GM12878 (cell line): ENCODE data around the gene AP3S2. TPM values are rescaled to one million over a fixed set of nuclear protein-coding genes. Genes with fewer than 3 reads are reported as not detected.

ENCODE experiments used
- ATAC-seq: fragments of 200-7000 bp; cut with Tn5 transposase; 3 replicates; pipeline ENCODE4 v1.9.1; 2020; ENCODE audit warnings: mild to moderate bottlenecking, moderate library complexity
- BruUV-seq: library from RNA; stranded (reverse); fragments of 400-500 nt; replicated peaks from 2 replicates; lab custom pipeline; 2021; lab: Mats Ljungman, UMichigan
- CTCF ChIA-PET: fragments of 300-600 bp; sonication (Branson Sonifier 250); formaldehyde crosslinking; extraction: SDS; loops from one replicate; lab custom pipeline; 2021; ENCODE audit warnings: inconsistent platforms; lab: Yijun Ruan, JAX
- POLR2A ChIA-PET: fragments of 350-600 bp; formaldehyde crosslinking; extraction: SDS; loops from one replicate; lab custom pipeline; 2021; ENCODE audit warnings: inconsistent platforms; lab: Charles Lee
- RAD21 ChIA-PET: fragments of 300-600 bp; sonication (Branson Sonifier 250); formaldehyde crosslinking; loops from one replicate; lab custom pipeline; 2023; ENCODE audit warnings: antibody characterized with exemption; ENCODE audit not compliant: unreplicated experiment; lab: Charles Lee
- SMC1A ChIA-PET: fragments of 300-600 bp; sonication (Branson Sonifier 250); formaldehyde crosslinking; loops from one replicate; lab custom pipeline; 2023; ENCODE audit not compliant: unreplicated experiment, uncharacterized antibody; lab: Charles Lee
- DNase-seq: peaks from one replicate; pipeline ENCODE4 v3.0.0-alpha.2; 2011; ENCODE audit warnings: low read depth, low spot score
- FAIRE-seq: peaks from 3 replicates; lab custom pipeline; 2011; peaks lifted over from hg19 to GRCh38; lab: Jason Lieb, UNC
- H2AFZ ChIP-seq: 2 replicates; pipeline ENCODE4 v1.6.0; 2011; ENCODE audit warnings: low read depth, low read length, control low read depth; ENCODE audit not compliant: control insufficient read depth
- H3K27ac ChIP-seq: 2 replicates; pipeline ENCODE4 v1.5.1; 2011; ENCODE audit warnings: control low read depth; ENCODE audit not compliant: control insufficient read depth, insufficient read depth
- H3K27me3 ChIP-seq, 2 experiments: replicated peaks in 1 of 2; 2 replicates each; pipeline versions ENCODE4 v1.6.0 to v1.6.1; 2011; ENCODE audit warnings: low read length in 1 of 2; ENCODE audit not compliant: control insufficient read depth in 2 of 2, insufficient read depth in 2 of 2
- H3K36me3 ChIP-seq, 2 experiments: 2 replicates each; pipeline ENCODE4 v1.5.1; 2011; ENCODE audit warnings: low read length in 1 of 2; ENCODE audit not compliant: control insufficient read depth in 2 of 2, insufficient read depth in 2 of 2
- H3K4me1 ChIP-seq: 2 replicates; pipeline ENCODE4 v1.6.1; 2011; ENCODE audit warnings: mild to moderate bottlenecking, low read length, moderate library complexity, mixed read lengths; ENCODE audit not compliant: control insufficient read depth, insufficient read depth
- H3K4me2 ChIP-seq: 2 replicates; pipeline ENCODE4 v1.6.0; 2011; ENCODE audit warnings: control low read depth; ENCODE audit not compliant: control insufficient read depth, insufficient read depth
- H3K4me3 ChIP-seq: fragments of 200-600 bp; sonication (generic); 2 replicates; pipeline ENCODE4 v1.5.1; 2016
- H3K79me2 ChIP-seq: 2 replicates; pipeline ENCODE4 v1.6.0; 2011; ENCODE audit warnings: low read length; ENCODE audit not compliant: control insufficient read depth, insufficient read depth
- H3K9ac ChIP-seq: 2 replicates; pipeline ENCODE4 v1.8.0; 2011; ENCODE audit warnings: low read length, control low read depth, mixed read lengths; ENCODE audit not compliant: control insufficient read depth, insufficient read depth
- H3K9me3 ChIP-seq: replicated peaks from 3 replicates; pipeline ENCODE4 v1.5.1; 2011; ENCODE audit warnings: mild to moderate bottlenecking, low read length; ENCODE audit not compliant: control insufficient read depth, insufficient read depth
- H4K20me1 ChIP-seq: 2 replicates; pipeline ENCODE4 v1.6.0; 2011; ENCODE audit not compliant: control insufficient read depth, insufficient read depth
- CBX5 ChIP-seq: sonication (generic); IDR thresholded peaks from 2 replicates; pipeline ENCODE4 v1.6.1; 2016; ENCODE audit warnings: low read depth, moderate library complexity, mild to moderate bottlenecking, inconsistent platforms
- EP300 ChIP-seq, 2 experiments: fragments of 150-350 bp in 1 of 2; IDR thresholded peaks; 2 replicates each; pipeline ENCODE4 v1.6.1; 2011 to 2012; ENCODE audit warnings: low read depth in 2 of 2, low read length in 2 of 2, borderline replicate concordance in 1 of 2, improper control_type of control experiment in 1 of 2, inconsistent platforms in 1 of 2; ENCODE audit not compliant: control insufficient read depth in 1 of 2
- ESRRA ChIP-seq: IDR thresholded peaks from 2 replicates; pipeline ENCODE4 v1.6.1; 2012; ENCODE audit warnings: mild to moderate bottlenecking, low read length, improper control_type of control experiment
- HDAC6 ChIP-seq: fragments of 200-600 bp; sonication (generic); IDR thresholded peaks from one replicate; pipeline ENCODE4 v1.8.0; 2017; ENCODE audit warnings: antibody characterized with exemption; ENCODE audit not compliant: unreplicated experiment
- KAT2A ChIP-seq: conservative IDR thresholded peaks from 2 replicates; pipeline ENCODE4 v1.6.1; 2011; ENCODE audit warnings: low read depth, low read length; ENCODE audit not compliant: control insufficient read depth
- MTA3 ChIP-seq: IDR thresholded peaks from 2 replicates; pipeline ENCODE4 v1.6.1; 2012; ENCODE audit warnings: low read length, inconsistent platforms, borderline replicate concordance
- PAX8 ChIP-seq: fragments of 450-650 bp; IDR thresholded peaks from 2 replicates; pipeline ENCODE4 v1.6.1; 2017; ENCODE audit warnings: mild to moderate bottlenecking, moderate library complexity
- POU2F2 ChIP-seq: IDR thresholded peaks from 3 replicates; pipeline ENCODE4 v1.6.1; 2011; ENCODE audit warnings: low read depth, mild to moderate bottlenecking, low read length, borderline replicate concordance
- SREBF2 ChIP-seq: IDR thresholded peaks from 2 replicates; pipeline ENCODE4 v1.6.1; 2012; ENCODE audit warnings: mild to moderate bottlenecking, low read length
- WGBS: methylation state at CpG from one replicate; pipeline ENCODE4 v1.1.6; 2016; ENCODE audit warnings: low lambda C conversion rate; ENCODE audit not compliant: insufficient replicate concordance, insufficient coverage; ENCODE audit errors: missing lambda C conversion rate; 5-methylcytosine and 5-hydroxymethylcytosine counted together
- in situ Hi-C: fragments of 300-500 bp; cut with MboI; formaldehyde crosslinking; loops from 9 replicates; pipeline ENCODE4 v1.14.3; 2018; ENCODE audit warnings: mixed read lengths
- intact Hi-C: fragments of 100-400 bp; cut with micrococcal nuclease; formaldehyde crosslinking; loops from one replicate; pipeline ENCODE4 v1.14.2; 2022; ENCODE audit not compliant: unreplicated experiment
- polyA plus RNA-seq, 11 experiments: library from polyadenylated mRNA; depleted of rRNA in 4 of 11; unstranded in 6 of 11; stranded (reverse) in 5 of 11; fragments of >200 nt; fragmentation: Nextera tagmentation in 4 of 11; fragmentation: Illumina TruSeq in 1 of 11; extraction: Ambion mirVana in 4 of 11; extraction: Trizol in 1 of 11; gene quantifications; 1 replicate in 1 of 11; 2 replicates in 10 of 11; pipeline versions ENCODE4 v1.2.1 to v1.2.3, GENCODE V29; 2011 to 2016; ENCODE audit warnings: inconsistent platforms in 2 of 11, missing spikeins in 2 of 11, low read depth in 1 of 11
- total RNA-seq, 4 experiments: library from RNA; depleted of rRNA in 3 of 4; stranded (reverse); fragments of >200 nt in 3 of 4; fragmentation: Illumina TruSeq in 1 of 4; extraction: Trizol in 1 of 4; gene quantifications; 2 replicates each; pipeline versions ENCODE4 v1.2.1 to v1.2.3, GENCODE V29; 2013 to 2021
- TF ChIP-seq, protein P1 (sequence below): fragments of 450-650 bp; IDR thresholded peaks from 2 replicates; pipeline ENCODE4 v1.6.1; 2016; ENCODE audit warnings: mild to moderate bottlenecking
- TF ChIP-seq, protein P2 (sequence below): IDR thresholded peaks from 2 replicates; pipeline ENCODE4 v1.6.1; 2012; ENCODE audit warnings: mild to moderate bottlenecking, low read depth, low read length
- TF ChIP-seq, protein P3 (sequence below): fragments of 450-650 bp; IDR thresholded peaks from 2 replicates; pipeline ENCODE4 v1.6.1; 2016; ENCODE audit warnings: mild to moderate bottlenecking, moderate library complexity, borderline replicate concordance

Gene AP3S2
- total and polyA plus RNA-seq, 10 of the 15 experiments (the other 5 are each of a cell fraction or from before 2014, with no cell fraction given) = 10.0 to 43.6 (median 26.0) TPM

DNA sequence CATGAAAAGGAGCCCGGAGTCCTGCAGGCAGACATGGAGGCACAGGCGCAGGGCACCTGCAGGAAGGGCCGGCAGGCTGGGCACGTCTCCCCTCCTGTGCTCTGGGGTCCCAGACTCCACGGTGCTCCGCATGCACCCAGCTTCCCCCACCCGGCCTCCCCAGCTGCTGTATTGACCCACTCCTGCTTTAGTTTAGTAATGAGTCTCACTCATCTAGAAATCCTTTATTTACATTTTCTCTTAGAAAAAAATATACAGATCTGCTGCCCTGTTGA lies 109.2 kb downstream of the AP3S2 start (continued):
- TF ChIP-seq EP300 (IDR thresholded peaks at IDR 0.05; ENCODE audit: borderline replicate concordance in 1 of 2, control insufficient read depth in 1 of 2, low read depth in 2 of 2, low read length in 2 of 2) (no peak), HDAC6 (no peak)
- TF ChIP-seq, protein P1, sequence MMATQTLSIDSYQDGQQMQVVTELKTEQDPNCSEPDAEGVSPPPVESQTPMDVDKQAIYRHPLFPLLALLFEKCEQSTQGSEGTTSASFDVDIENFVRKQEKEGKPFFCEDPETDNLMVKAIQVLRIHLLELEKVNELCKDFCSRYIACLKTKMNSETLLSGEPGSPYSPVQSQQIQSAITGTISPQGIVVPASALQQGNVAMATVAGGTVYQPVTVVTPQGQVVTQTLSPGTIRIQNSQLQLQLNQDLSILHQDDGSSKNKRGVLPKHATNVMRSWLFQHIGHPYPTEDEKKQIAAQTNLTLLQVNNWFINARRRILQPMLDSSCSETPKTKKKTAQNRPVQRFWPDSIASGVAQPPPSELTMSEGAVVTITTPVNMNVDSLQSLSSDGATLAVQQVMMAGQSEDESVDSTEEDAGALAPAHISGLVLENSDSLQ = no peak

DNA sequence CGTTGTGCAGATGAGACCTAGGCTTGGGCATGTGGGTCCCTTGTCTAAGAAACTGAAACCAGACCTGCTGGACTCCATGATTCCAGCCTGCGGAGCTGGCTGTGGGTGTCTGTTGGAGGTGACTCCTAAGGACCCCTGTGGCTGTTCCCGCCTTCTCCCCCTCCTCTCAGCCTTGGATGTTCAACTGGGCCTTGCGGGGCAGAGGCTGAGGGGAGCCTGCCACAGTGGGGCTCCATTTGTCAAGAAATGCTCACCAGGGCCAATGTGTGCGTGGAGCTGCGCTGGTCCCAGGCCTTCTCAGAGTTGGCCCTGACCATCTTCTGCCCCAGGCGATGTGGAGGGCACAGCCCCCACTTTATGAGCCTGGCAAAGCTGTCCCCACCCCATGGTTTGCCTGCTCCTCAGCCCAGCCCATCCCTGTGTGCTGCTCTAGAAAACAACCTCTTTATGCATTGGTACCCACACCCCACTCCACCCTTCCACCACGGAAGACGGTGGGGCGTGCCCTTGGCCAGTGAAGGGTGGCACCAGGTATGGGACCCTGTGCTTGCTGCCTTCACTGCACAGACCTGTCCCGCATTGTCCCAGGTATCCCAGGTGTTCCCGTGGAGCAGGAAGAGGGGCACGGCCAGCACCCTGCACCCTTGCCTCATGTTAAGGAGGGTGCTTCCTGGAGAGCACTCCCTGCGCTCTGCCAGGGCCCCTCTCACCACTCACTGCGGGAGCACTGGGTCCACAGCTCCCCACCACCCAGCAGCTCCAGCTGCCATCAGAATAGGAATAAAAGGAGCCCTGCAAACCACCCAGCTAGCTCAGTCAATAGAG lies 109.7 kb downstream of the AP3S2 start:
- Histone ChIP-seq H3K36me3 (no peaks in the 10 kb centered on the region), H2AFZ (no peak overlapping the region), H3K4me1 (peaks cover 23% of the 10 kb centered on the region), H3K27me3 (no peaks in the 10 kb centered on the region), H3K79me2 (no peaks in the 10 kb centered on the region), H3K9me3 (peaks cover 2% of the 10 kb centered on the region; the same call in 2 of the 3 replicates), H4K20me1 (no peaks in the 10 kb centered on the region), H3K9ac (no peak overlapping the region), H3K4me2 (no peak overlapping the region), H3K27ac (no peak overlapping the region), H3K4me3 (no peak overlapping the region)
- intact Hi-C loops = no loop called here
- WGBS = 59% methylated on average over 15 of the region's 15 CpGs
- ChIA-PET SMC1A (interaction anchor here (0.9 to 1.5 kb wide), 2 partner anchors 11 to 23 kb away, joined by 3 to 6 read pairs; no protein-coding TSS in a partner anchor), POLR2A (interaction anchor here (1.0 kb wide), 1 partner anchor 91 kb away, joined by 3 read pairs; no protein-coding TSS in a partner anchor), CTCF (interaction anchor here (1.5 to 3.5 kb wide), 2 partner anchors 23 to 91 kb away, joined by 4 to 27 read pairs; no protein-coding TSS in a partner anchor), RAD21 (interaction anchor here (1.7 kb wide), 1 partner anchor 91 kb away, joined by 7 read pairs; no protein-coding TSS in a partner anchor)
- BruUV-seq = no TSS peak
- DNase-seq (no peak), FAIRE-seq (no peak), ATAC-seq (no peak)
- no peak for TF ChIP-seq PAX8
- no peak for TF ChIP-seq POU2F2
- no peak for TF ChIP-seq MTA3
- no peak for TF ChIP-seq SREBF2
- TF ChIP-seq CBX5 = no peak
- TF ChIP-seq, protein P2, sequence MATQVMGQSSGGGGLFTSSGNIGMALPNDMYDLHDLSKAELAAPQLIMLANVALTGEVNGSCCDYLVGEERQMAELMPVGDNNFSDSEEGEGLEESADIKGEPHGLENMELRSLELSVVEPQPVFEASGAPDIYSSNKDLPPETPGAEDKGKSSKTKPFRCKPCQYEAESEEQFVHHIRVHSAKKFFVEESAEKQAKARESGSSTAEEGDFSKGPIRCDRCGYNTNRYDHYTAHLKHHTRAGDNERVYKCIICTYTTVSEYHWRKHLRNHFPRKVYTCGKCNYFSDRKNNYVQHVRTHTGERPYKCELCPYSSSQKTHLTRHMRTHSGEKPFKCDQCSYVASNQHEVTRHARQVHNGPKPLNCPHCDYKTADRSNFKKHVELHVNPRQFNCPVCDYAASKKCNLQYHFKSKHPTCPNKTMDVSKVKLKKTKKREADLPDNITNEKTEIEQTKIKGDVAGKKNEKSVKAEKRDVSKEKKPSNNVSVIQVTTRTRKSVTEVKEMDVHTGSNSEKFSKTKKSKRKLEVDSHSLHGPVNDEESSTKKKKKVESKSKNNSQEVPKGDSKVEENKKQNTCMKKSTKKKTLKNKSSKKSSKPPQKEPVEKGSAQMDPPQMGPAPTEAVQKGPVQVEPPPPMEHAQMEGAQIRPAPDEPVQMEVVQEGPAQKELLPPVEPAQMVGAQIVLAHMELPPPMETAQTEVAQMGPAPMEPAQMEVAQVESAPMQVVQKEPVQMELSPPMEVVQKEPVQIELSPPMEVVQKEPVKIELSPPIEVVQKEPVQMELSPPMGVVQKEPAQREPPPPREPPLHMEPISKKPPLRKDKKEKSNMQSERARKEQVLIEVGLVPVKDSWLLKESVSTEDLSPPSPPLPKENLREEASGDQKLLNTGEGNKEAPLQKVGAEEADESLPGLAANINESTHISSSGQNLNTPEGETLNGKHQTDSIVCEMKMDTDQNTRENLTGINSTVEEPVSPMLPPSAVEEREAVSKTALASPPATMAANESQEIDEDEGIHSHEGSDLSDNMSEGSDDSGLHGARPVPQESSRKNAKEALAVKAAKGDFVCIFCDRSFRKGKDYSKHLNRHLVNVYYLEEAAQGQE = no peak
- no peak for TF ChIP-seq ESRRA
- TF ChIP-seq, protein P3, sequence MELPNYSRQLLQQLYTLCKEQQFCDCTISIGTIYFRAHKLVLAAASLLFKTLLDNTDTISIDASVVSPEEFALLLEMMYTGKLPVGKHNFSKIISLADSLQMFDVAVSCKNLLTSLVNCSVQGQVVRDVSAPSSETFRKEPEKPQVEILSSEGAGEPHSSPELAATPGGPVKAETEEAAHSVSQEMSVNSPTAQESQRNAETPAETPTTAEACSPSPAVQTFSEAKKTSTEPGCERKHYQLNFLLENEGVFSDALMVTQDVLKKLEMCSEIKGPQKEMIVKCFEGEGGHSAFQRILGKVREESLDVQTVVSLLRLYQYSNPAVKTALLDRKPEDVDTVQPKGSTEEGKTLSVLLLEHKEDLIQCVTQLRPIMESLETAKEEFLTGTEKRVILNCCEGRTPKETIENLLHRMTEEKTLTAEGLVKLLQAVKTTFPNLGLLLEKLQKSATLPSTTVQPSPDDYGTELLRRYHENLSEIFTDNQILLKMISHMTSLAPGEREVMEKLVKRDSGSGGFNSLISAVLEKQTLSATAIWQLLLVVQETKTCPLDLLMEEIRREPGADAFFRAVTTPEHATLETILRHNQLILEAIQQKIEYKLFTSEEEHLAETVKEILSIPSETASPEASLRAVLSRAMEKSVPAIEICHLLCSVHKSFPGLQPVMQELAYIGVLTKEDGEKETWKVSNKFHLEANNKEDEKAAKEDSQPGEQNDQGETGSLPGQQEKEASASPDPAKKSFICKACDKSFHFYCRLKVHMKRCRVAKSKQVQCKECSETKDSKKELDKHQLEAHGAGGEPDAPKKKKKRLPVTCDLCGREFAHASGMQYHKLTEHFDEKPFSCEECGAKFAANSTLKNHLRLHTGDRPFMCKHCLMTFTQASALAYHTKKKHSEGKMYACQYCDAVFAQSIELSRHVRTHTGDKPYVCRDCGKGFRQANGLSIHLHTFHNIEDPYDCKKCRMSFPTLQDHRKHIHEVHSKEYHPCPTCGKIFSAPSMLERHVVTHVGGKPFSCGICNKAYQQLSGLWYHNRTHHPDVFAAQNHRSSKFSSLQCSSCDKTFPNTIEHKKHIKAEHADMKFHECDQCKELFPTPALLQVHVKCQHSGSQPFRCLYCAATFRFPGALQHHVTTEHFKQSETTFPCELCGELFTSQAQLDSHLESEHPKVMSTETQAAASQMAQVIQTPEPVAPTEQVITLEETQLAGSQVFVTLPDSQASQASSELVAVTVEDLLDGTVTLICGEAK = no peak
- TF ChIP-seq KAT2A = no peak
- TF ChIP-seq, all 136 proteins: peak for 0
- in situ Hi-C loops = no loop called here
